GM18951 (cell line): ENCODE measurements around the gene SGF29.
"Not testable (repeated sequence)": the region's sequence is repeated elsewhere in the genome, so short reads cannot be mapped to it uniquely, and the experiment has no call there.

Experiments used
- POLR2A ChIP-seq: IDR thresholded peaks from 4 replicates; pipeline ENCODE4 v1.6.1; 2011; ENCODE audit warnings: mild to moderate bottlenecking; ENCODE audit not compliant: insufficient read length, insufficient read depth; ENCODE audit errors: extremely low read depth
- in situ Hi-C: fragments of 300-500 bp; cut with MboI; formaldehyde crosslinking; loops from one replicate; pipeline ENCODE4 v1.12.0; 2022; ENCODE audit warnings: low sequenced_read_pairs, mixed read lengths, inconsistent platforms; ENCODE audit not compliant: unreplicated experiment

Gene SGF29

GRCh38 chr16:28597692-28598261 is 44.1 kb downstream of the SGF29 start:
- no peak for TF ChIP-seq POLR2A
- in situ Hi-C loops: no loop called here

- in situ Hi-C loops: not testable (repeated sequence)
These were observed 45.9 kb downstream of the SGF29 start for GRCh38 chr16:28599377-28600285.

- in situ Hi-C loops: not testable (repeated sequence)
These were observed 47.2 kb downstream of the SGF29 start for GRCh38 chr16:28600965-28601364.

- in situ Hi-C loops: not testable (repeated sequence)
These were observed 47.9 kb downstream of the SGF29 start for GRCh38 chr16:28601589-28601988.

- in situ Hi-C loops: not testable (repeated sequence)
These were observed 48.3 kb downstream of the SGF29 start for GRCh38 chr16:28602062-28602461.

- in situ Hi-C loops: no loop called here
- TF ChIP-seq POLR2A: no peak
These were observed 48.8 kb downstream of the SGF29 start for GRCh38 chr16:28602529-28602928.

- TF ChIP-seq POLR2A: no peak
- in situ Hi-C loops: no loop called here
These were observed 49.9 kb downstream of the SGF29 start for GRCh38 chr16:28603381-28604185.

GRCh38 chr16:28604186-28604565 is 50.5 kb downstream of the SGF29 start:
- in situ Hi-C loops: no loop called here
- no peak for TF ChIP-seq POLR2A

GRCh38 chr16:28606291-28607115 is 52.8 kb downstream of the SGF29 start:
- no peak for TF ChIP-seq POLR2A
- in situ Hi-C loops: no loop called here

GRCh38 chr16:28607116-28607623 is 53.5 kb downstream of the SGF29 start:
- no peak for TF ChIP-seq POLR2A
- in situ Hi-C loops: no loop called here

GRCh38 chr16:28607681-28608495 is 54.2 kb downstream of the SGF29 start:
- in situ Hi-C loops: not testable (repeated sequence)

- in situ Hi-C loops: not testable (repeated sequence)
These were observed 54.7 kb downstream of the SGF29 start for GRCh38 chr16:28608496-28608808.

- in situ Hi-C loops: not testable (repeated sequence)
These were observed 55.3 kb downstream of the SGF29 start for GRCh38 chr16:28608867-28609596.
